A549 (cell line): ENCODE data around the gene TNNI2. TPM values are rescaled to one million over a fixed set of nuclear protein-coding genes. Genes with fewer than 3 reads are reported as not detected.
"Not testable (repeated sequence)": the region's sequence is repeated elsewhere in the genome, so short reads cannot be mapped to it uniquely, and the experiment has no call there.

ENCODE experiments used
- ATAC-seq, 2 experiments: fragments of 200-7000 bp in 1 of 2; fragments of >200 bp in 1 of 2; cut with Nextera tagmentation in 1 of 2; cut with Tn5 transposase in 1 of 2; 3 replicates each; pipeline versions ENCODE4 v1.8.0 to v1.9.1; 2018 to 2020; ENCODE audit warnings: mild to moderate bottlenecking in 1 of 2, moderate library complexity in 1 of 2
- CTCF ChIA-PET: fragments of 300-600 bp; sonication (Branson Sonifier 250); formaldehyde crosslinking; extraction: SDS; loops from one replicate; lab custom pipeline; 2021; ENCODE audit warnings: antibody characterized with exemption, inconsistent platforms; lab: Yijun Ruan, JAX
- POLR2A ChIA-PET: fragments of 350-600 bp; formaldehyde crosslinking; extraction: SDS; loops from one replicate; lab custom pipeline; 2021; ENCODE audit warnings: antibody characterized with exemption, inconsistent platforms; lab: Yijun Ruan, JAX
- DNase-seq, 2 experiments: peaks; one replicate each; pipeline versions ENCODE4 v3.0.0 to v3.0.0-alpha.2; 2011 to 2016; ENCODE audit warnings: low read depth in 1 of 2, low spot score in 1 of 2
- FAIRE-seq: peaks from 2 replicates; lab custom pipeline; 2011; peaks lifted over from hg19 to GRCh38; lab: Jason Lieb, UNC
- H3K27ac ChIP-seq, 2 experiments: fragments of >200 bp; sonication (Bioruptor Twin); formaldehyde crosslinking; 3 replicates each; pipeline ENCODE4 v1.5.1; 2016 to 2017
- H3K4me1 ChIP-seq: fragments of >200 bp; sonication (Bioruptor Twin); formaldehyde crosslinking; 3 replicates; pipeline ENCODE4 v1.6.1; 2016
- H3K4me2 ChIP-seq: fragments of >200 bp; sonication (Bioruptor Twin); formaldehyde crosslinking; 3 replicates; pipeline ENCODE4 v1.6.1; 2016
- H3K4me3 ChIP-seq: fragments of >200 bp; sonication (Bioruptor Twin); formaldehyde crosslinking; 3 replicates; pipeline ENCODE4 v1.5.1; 2016
- H3K9me3 ChIP-seq: fragments of >200 bp; sonication (Bioruptor Twin); formaldehyde crosslinking; 3 replicates; pipeline ENCODE4 v1.6.1; 2016
- CEBPB ChIP-seq, 2 experiments: fragments of >200 bp in 1 of 2; sonication (Bioruptor Twin) in 1 of 2; formaldehyde crosslinking in 1 of 2; IDR thresholded peaks; 2 replicates each; pipeline ENCODE4 v1.6.1; 2012 to 2016
- EHMT2 ChIP-seq: fragments of 200-600 bp; sonication (generic); IDR thresholded peaks from 2 replicates; pipeline ENCODE4 v1.6.1; 2016; ENCODE audit warnings: antibody characterized with exemption, low read depth, mild to moderate bottlenecking, moderate library complexity
- EP300 ChIP-seq, 2 experiments: fragments of >200 bp; sonication (Bioruptor Twin); formaldehyde crosslinking; IDR thresholded peaks; 2 replicates in 1 of 2; 3 replicates in 1 of 2; pipeline ENCODE4 v1.6.1; 2016 to 2017
- ESRRA ChIP-seq: fragments of 150-350 bp; IDR thresholded peaks from 2 replicates; pipeline ENCODE4 v1.6.1; 2014; ENCODE audit warnings: mild to moderate bottlenecking, low read length, borderline replicate concordance
- FOSB ChIP-seq: fragments of 250-450 bp; sonication (Bioruptor Pico); IDR thresholded peaks from 2 replicates; pipeline ENCODE4 v1.5.0; 2020; ENCODE audit warnings: mild to moderate bottlenecking, moderate library complexity
- FOXS1 ChIP-seq: fragments of 250-450 bp; sonication (Bioruptor Pico); IDR thresholded peaks from 2 replicates; pipeline ENCODE4 v1.5.0; 2020; ENCODE audit warnings: mild to moderate bottlenecking, moderate library complexity
- GATA3 ChIP-seq: IDR thresholded peaks from 2 replicates; pipeline ENCODE4 v1.6.1; 2012; ENCODE audit warnings: borderline replicate concordance
- HEYL ChIP-seq: fragments of 250-450 bp; sonication (Bioruptor Pico); IDR thresholded peaks from 2 replicates; pipeline ENCODE4 v1.8.0; 2021; ENCODE audit warnings: mild to moderate bottlenecking, moderate library complexity
- HOXA7 ChIP-seq: fragments of 250-450 bp; sonication (Bioruptor Pico); IDR thresholded peaks from 2 replicates; pipeline ENCODE4 v1.5.0; 2020; ENCODE audit warnings: mild to moderate bottlenecking, moderate library complexity
- MAZ ChIP-seq: fragments of 150-350 bp; IDR thresholded peaks from 2 replicates; pipeline ENCODE4 v1.6.1; 2014; ENCODE audit warnings: antibody characterized with exemption, low read depth, low read length, borderline replicate concordance
- MYC ChIP-seq: IDR thresholded peaks from 2 replicates; pipeline ENCODE4 v1.6.1; 2012; ENCODE audit warnings: mild to moderate bottlenecking, inconsistent platforms, low read length, improper control_type of control experiment, borderline replicate concordance
- NFE2L2 ChIP-seq: fragments of 150-350 bp; conservative IDR thresholded peaks from 2 replicates; pipeline ENCODE4 v1.6.1; 2014; ENCODE audit warnings: low read length
- NR3C1 ChIP-seq: fragments of >200 bp; sonication (Bioruptor Twin); formaldehyde crosslinking; IDR thresholded peaks from 3 replicates; pipeline ENCODE4 v1.6.1; 2017
- PHF8 ChIP-seq: fragments of 200-600 bp; sonication (generic); IDR thresholded peaks from 2 replicates; pipeline ENCODE4 v1.6.1; 2016; ENCODE audit warnings: low read depth, mild to moderate bottlenecking, antibody characterized with exemption, moderate library complexity, borderline replicate concordance
- POLR2A ChIP-seq: IDR thresholded peaks from 2 replicates; pipeline ENCODE4 v1.6.1; 2012; ENCODE audit warnings: mild to moderate bottlenecking, low read length
- POLR2AphosphoS2 ChIP-seq: conservative IDR thresholded peaks from 2 replicates; pipeline ENCODE4 v1.6.1; 2012; ENCODE audit warnings: low read length, improper control_type of control experiment, inconsistent platforms
- RAD21 ChIP-seq, 2 experiments: fragments of >200 bp in 1 of 2; sonication (Bioruptor Twin) in 1 of 2; formaldehyde crosslinking in 1 of 2; IDR thresholded peaks in 1 of 2; conservative IDR thresholded peaks in 1 of 2; 2 replicates in 1 of 2; 3 replicates in 1 of 2; pipeline ENCODE4 v1.6.1; 2012 to 2018; ENCODE audit warnings: inconsistent platforms in 1 of 2
- RARB ChIP-seq: fragments of 250-450 bp; sonication (Bioruptor Pico); IDR thresholded peaks from 2 replicates; pipeline ENCODE4 v1.8.0; 2021; ENCODE audit warnings: mild to moderate bottlenecking, moderate library complexity
- RFX5 ChIP-seq: fragments of 450-650 bp; IDR thresholded peaks from 2 replicates; pipeline ENCODE4 v1.7.1; 2014; ENCODE audit warnings: antibody characterized with exemption, mild to moderate bottlenecking, moderate library complexity
- TP53 ChIP-seq: fragments of 250-450 bp; sonication (Bioruptor Pico); IDR thresholded peaks from 2 replicates; pipeline ENCODE4 v1.5.0; 2021; ENCODE audit warnings: mild to moderate bottlenecking, moderate library complexity
- ZNF302 ChIP-seq: fragments of 250-450 bp; sonication (Bioruptor Pico); IDR thresholded peaks from 2 replicates; pipeline ENCODE4 v1.9.0; 2021; ENCODE audit warnings: inconsistent platforms, mild to moderate bottlenecking, moderate library complexity
- ZSCAN20 ChIP-seq: fragments of 250-450 bp; sonication (Bioruptor Pico); IDR thresholded peaks from 2 replicates; pipeline ENCODE4 v1.8.0; 2022; ENCODE audit warnings: mild to moderate bottlenecking, moderate library complexity
- WGBS: methylation state at CpG from one replicate; pipeline ENCODE4 v1.1.6; 2017; ENCODE audit errors: missing lambda C conversion rate; 5-methylcytosine and 5-hydroxymethylcytosine counted together
- polyA plus RNA-seq, 4 experiments: library from polyadenylated mRNA; depleted of rRNA in 3 of 4; stranded (reverse); fragments of >200 nt; fragmentation: RNase III in 1 of 4; extraction: RNeasy Plus Mini Kit Qiagen cat#74134 plus additional on column Dnase treatment in 1 of 4; gene quantifications; 2 replicates in 3 of 4; 3 replicates in 1 of 4; pipeline ENCODE4 v1.2.3, GENCODE V29; 2011 to 2017
- TF ChIP-seq, protein P1 (sequence below): fragments of >200 bp; sonication (Bioruptor Twin); formaldehyde crosslinking; IDR thresholded peaks from 2 replicates; pipeline ENCODE4 v1.6.1; 2016

TNNI2 gene
- polyA plus RNA-seq, 2 of the 4 experiments (the other 2 are of a cell fraction): not detected

- Histone ChIP-seq H3K4me3 (no peak overlapping the region), H3K27ac (no peak overlapping the region), H3K4me1 (no peaks in the 10 kb centered on the region), H3K4me2 (no peak overlapping the region), H3K9me3 (no peaks in the 10 kb centered on the region)
- TF ChIP-seq FOSB (CRISPR knock-in tag) (no peak), ZSCAN20 (CRISPR knock-in tag) (no peak), PHF8 (no peak), ZNF302 (no peak), EHMT2 (no peak), MYC (no peak), NR3C1 (no peak), GATA3 (no peak), HOXA7 (CRISPR knock-in tag) (no peak)
- no peak for DNase-seq
- no peak for FAIRE-seq
- ATAC-seq: no peak
- WGBS: 81% methylated on average over 14 of the region's 14 CpGs
- ChIA-PET CTCF (interaction anchor here (0.6 to 3.3 kb wide), 11 partner anchors 10 to 870 kb away, joined by 3 to 16 read pairs (median 4); no protein-coding TSS in a partner anchor), POLR2A (no interaction called here)
Observed at GRCh38 chr11:1797391-1798125, 41.2 kb upstream of the TNNI2 start.

- H3K9me3 ChIP-seq: no peaks in the 10 kb centered on the region
- ChIA-PET POLR2A (no interaction called here), CTCF (interaction anchor here (0.7 to 7.6 kb wide), 7 partner anchors 8 to 110 kb away, joined by 3 to 58 read pairs (median 5); no protein-coding TSS in a partner anchor)
- WGBS: 76% methylated on average over 11 of the region's 20 CpGs
- H3K4me3 ChIP-seq: no peak overlapping the region
- FAIRE-seq (no peak), ATAC-seq (no peak), DNase-seq (no peak)
- no peak for TF ChIP-seq NR3C1
- no peaks in the 10 kb centered on the region for H3K4me1 ChIP-seq
- no peak overlapping the region for H3K4me2 ChIP-seq
- H3K27ac ChIP-seq: no peak overlapping the region
Observed at GRCh38 chr11:1803246-1803645, 35.5 kb upstream of the TNNI2 start.

DNA sequence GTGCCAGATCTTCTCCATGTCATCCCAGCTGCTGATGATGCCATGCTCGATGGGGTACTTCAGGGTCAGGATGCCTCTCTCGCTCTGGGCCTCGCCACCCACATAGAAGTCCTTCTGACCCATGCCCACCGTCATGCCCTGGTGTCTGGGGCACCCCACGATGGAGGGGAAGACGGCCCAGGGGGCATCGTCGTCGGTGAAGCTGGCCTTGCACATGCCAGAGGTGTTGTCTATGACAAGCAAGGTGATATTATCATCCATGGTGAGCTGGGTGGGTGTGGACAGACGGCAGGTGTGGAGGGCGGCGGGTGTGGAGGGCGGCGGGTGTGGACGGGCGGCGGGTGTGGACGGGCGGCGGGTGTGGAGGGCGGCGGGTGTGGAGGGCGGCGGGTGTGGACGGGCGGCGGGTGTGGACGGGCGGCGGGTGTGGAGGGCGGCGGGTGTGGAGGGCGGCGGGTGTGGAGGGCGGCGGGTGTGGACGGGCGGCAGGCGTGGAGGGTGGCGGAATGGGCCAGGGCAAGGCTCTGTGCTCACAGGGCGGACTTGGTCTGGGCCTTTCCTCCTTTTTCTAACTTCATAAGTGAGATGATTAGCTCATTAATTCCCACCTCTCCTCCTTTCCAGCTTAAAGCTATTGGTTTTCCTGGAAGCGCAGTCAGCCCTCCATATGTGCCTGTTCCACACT lies 34.8 kb upstream of the TNNI2 start:
- ATAC-seq, FAIRE-seq, H3K4me3 ChIP-seq, H3K9me3 ChIP-seq, H3K4me1 ChIP-seq, POLR2A ChIA-PET, H3K4me2 ChIP-seq, H3K27ac ChIP-seq, DNase-seq: not testable (repeated sequence)
- CTCF ChIA-PET: interaction anchor here (0.9 to 9.6 kb wide), 7 partner anchors 9 to 348 kb away, joined by 3 to 75 read pairs (median 19); partner anchors contain the start of gene SYT8
- 81% methylated on average over 18 of the region's 42 CpGs for WGBS

DNA sequence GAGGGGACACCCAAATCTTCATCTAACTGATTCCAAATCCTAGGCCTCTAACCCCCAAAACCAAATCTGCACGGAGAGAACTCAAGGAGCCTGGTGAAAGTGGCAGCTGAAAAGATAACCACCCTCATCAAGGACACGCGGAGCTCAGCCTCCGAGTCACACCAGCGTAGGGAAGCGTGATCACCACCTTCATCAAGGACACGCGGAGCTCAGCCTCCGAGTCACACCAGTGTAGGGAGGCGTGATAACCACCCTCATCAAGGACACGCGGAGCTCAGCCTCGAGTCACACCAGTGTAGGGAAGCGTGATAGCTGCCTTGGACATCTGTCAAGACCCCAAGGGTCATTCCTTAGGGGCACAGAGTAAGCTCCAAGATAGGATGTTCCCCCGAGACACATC lies 33.3 kb upstream of the TNNI2 start:
- Histone ChIP-seq H3K9me3 (no peaks in the 10 kb centered on the region), H3K27ac (no peak overlapping the region), H3K4me2 (no peak overlapping the region), H3K4me3 (no peak overlapping the region), H3K4me1 (no peaks in the 10 kb centered on the region)
- no peak for TF ChIP-seq POLR2A
- TF ChIP-seq HOXA7 (CRISPR knock-in tag): no peak
- TF ChIP-seq ESRRA: no peak
- TF ChIP-seq MAZ: no peak
- no peak for TF ChIP-seq HEYL (CRISPR knock-in tag)
- no peak for TF ChIP-seq EP300 (IDR thresholded peaks at IDR 0.05)
- no peak for TF ChIP-seq RAD21 (conservative IDR thresholded peaks at IDR 0.05 in 1 of 2, IDR thresholded peaks at IDR 0.05 in 1 of 2)
- TF ChIP-seq, protein P1, sequence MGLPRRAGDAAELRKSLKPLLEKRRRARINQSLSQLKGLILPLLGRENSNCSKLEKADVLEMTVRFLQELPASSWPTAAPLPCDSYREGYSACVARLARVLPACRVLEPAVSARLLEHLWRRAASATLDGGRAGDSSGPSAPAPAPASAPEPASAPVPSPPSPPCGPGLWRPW: no peak
- TF ChIP-seq CEBPB (IDR thresholded peaks at IDR 0.05): no peak
- TF ChIP-seq POLR2AphosphoS2: no peak
- TF ChIP-seq NFE2L2: no peak
- TF ChIP-seq TP53 (CRISPR knock-in tag): no peak
- TF ChIP-seq FOXS1: no peak
- no peak for TF ChIP-seq RARB (CRISPR knock-in tag)
- no peak for TF ChIP-seq GATA3
- no peak for TF ChIP-seq RFX5
- DNase-seq: no peak
- FAIRE-seq: no peak
- no peak for ATAC-seq
- POLR2A ChIA-PET: interaction anchor here (1.1 kb wide), 1 partner anchor 41 kb away, joined by 3 read pairs; the partner anchor contains the start of gene CTSD
- CTCF ChIA-PET: interaction anchor here (1.0 to 9.6 kb wide), 13 partner anchors 9 to 351 kb away, joined by 3 to 75 read pairs (median 5); partner anchors contain the start of gene SYT8
- 78% methylated on average over 15 of the region's 15 CpGs for WGBS
